CD4-positive, alpha-beta T cell treated with Interleukin-10 for 1 hour (primary cell): ENCODE data around the gene TXK.
A peak's percentile ranks its signal among the peaks of the same experiment; 100 is the strongest.
"Not testable (repeated sequence)": the region's sequence is repeated elsewhere in the genome, so short reads cannot be mapped to it uniquely, and the experiment has no call there.

Source experiments
- DNase-seq: peaks from one replicate; pipeline ENCODE4 v3.0.0-alpha.2; 2020

The TXK gene

DNA sequence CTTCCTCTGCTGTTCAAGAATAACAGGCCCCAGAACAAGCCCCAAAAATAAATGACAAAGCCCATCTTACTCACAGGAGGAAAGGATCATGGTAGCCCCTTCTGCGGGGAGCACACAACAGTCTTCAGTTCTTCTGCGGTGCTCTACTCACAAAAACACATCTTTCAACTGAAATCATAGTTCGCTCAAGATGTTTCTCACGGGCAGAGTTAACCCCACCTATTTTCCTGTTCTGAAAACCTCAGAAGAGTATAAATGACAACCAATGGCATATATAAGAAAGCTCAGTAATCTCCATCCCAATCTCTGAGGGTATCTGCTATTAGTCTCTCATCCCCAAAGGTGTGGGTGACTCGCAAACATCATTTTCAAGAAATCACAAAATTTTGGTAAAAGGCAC lies at the start of gene TXK:
TSS of gene TXK (minus strand) at position 170 of the 400 bp plus-strand sequence. CDS start at position 90, 80 bp downstream.
- peak; percentile 54 for DNase-seq

DNA sequence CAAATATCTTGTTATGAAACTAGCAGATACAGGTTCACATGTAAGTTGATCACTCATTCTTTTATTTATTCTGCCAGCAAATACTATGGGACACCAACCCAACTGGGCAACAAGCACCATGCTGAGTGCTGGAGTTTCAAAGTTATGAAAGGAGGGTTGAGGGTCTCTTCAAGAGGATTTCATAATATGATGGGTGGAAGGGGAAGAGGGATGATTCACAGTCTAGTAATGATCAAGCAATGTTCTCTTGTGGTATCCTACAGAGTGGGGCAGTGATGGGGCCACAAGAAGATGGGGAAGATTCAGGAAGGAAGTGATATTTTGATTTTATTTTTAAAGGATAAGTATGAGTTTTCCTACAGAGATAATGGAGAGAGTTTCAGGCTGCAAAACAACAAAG lies 46.2 kb upstream of the TXK start:
- DNase-seq: no peak

GRCh38 chr4:48178931-48179330 lies 44.9 kb upstream of the TXK start:
- DNase-seq: no peak

- DNase-seq: no peak
Measured at GRCh38 chr4:48175806-48176205, 41.8 kb upstream of the TXK start.

- no peak for DNase-seq
Measured at GRCh38 chr4:48175328-48175727, 41.3 kb upstream of the TXK start.

GRCh38 chr4:48173056-48173991 lies 39.3 kb upstream of the TXK start:
- no peak for DNase-seq

DNA sequence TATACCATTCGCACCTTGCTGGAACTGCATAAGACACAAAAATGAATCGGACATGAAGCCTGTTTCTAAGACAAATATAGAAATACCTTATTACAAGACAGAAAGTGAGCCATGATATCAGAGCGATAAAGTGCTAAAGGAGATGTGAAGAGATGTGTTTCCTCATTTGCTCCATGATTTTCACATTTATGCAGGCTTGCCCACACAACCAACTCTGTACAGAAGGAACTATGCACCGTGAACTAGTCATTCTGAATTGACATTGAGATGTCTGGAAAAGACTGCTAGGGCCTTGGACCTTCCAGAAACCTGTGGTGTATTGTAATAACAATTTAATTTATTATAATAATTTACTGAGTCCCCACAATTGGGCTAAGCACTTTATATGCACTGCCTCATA lies 38.6 kb upstream of the TXK start:
- DNase-seq: no peak

DNA sequence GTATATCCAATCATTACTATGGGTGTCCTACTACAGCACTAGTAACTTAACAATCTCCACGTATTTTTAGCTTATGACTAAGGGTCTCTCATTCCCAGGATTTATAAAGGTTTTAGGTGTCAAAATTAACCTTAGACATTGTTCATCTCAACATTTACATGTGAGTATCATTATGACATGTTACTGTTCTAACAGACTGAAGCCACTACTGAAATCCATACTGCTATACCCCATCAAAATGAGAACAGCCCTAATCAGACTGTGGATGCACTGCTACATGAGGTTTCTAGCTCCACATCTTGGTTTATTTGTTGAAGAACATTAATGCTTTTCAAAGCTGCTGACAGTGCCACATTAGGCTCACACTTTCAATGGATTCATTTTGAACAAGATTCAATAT lies 35.6 kb upstream of the TXK start:
- DNase-seq: no peak

DNA sequence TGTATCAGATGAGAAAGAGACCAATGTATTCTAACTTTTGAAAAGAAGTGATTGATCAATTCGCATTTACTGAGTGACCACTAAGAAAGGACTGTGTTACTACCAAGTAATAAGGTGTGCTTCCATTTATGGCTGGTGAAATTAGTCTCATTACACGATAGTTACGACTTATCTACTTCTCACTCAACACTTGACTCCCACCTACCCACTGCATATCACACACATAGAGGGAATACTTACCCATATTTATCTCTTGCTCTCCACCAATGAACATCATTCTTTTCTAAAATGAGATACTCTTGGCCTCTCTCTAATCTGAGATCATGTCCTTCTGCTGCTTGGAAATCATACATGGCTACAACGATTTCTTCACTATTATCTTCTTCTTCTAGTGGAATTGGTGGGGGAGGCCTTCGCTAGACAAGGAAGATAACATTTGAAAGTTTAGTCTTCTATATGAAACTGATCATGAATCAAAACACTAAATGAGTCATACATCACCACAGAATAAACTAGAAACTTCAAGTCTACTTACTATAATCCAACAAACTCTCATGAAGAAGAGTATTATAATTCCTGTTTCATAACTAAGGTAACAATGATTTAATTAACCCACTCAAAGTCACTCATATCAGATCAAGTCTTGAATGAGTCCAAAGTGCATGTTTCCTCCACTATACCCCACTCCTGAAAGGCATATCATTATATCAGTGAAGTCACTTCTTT lies 33.7 kb upstream of the TXK start:
- no peak for DNase-seq

GRCh38 chr4:48164561-48164960 lies 30.5 kb upstream of the TXK start:
- not testable (repeated sequence) for DNase-seq

- no peak for DNase-seq
Measured at GRCh38 chr4:48163746-48164145, 29.7 kb upstream of the TXK start.

GRCh38 chr4:48162162-48162561 lies 28.1 kb upstream of the TXK start:
- DNase-seq: no peak

- DNase-seq: no peak
Measured at GRCh38 chr4:48157271-48157670, 23.2 kb upstream of the TXK start.

- DNase-seq: no peak
Measured at GRCh38 chr4:48156423-48156822, 22.4 kb upstream of the TXK start.

DNA sequence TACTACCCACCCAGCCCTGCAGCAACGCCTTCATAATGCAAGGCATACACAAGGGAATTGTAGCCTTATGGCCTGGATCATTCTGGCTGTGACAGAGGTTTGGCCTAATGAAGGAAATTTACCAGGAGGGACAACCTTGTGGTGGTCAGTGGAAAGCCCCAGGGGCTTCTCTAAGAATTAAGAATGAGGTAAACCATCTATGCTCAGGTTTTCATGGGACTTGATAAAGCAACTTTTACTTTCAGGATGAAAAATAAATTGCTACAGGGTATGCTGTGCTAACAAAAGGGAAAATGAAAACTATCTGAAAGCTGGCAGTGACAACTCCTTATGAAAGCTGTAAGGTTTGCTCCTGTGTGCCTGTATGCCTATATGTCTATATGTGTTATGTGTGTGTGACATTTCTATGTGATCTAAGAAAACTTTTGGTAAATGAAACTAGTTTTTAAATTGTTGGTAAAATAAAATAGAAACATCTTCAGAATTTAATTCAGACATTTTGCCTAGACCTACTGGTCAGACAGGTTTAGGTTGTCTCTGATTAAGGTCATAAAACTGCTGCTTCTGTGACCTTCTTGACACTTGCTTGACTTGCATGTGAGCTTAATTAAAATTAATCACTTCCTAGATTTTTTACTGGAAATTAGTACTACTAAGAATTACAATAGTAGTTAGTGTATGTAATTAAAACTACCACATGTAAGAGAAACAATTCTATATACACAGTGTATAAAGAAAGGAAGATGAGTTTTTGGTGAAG lies 19.9 kb upstream of the TXK start:
- no peak for DNase-seq

DNA sequence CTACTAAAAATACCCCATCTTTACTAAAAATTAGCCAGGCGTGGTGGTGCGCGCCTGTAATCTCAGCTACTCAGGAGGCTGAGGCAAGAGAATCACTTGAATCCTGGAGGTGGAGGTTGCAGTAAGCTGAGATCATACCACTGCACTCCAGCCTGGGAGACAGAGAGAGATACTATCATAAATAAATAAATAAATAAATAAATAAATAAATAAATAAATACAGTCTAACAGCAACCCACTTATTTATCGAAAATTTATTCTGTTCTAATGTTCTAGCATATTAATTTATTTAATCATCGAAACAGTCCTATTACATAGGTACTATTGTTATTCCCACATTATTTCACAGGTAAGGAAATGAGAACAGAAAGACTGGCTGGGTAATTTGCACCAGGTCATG lies 18.2 kb upstream of the TXK start:
- no peak for DNase-seq

GRCh38 chr4:48149827-48150370 lies 15.8 kb upstream of the TXK start:
- DNase-seq: no peak

DNA sequence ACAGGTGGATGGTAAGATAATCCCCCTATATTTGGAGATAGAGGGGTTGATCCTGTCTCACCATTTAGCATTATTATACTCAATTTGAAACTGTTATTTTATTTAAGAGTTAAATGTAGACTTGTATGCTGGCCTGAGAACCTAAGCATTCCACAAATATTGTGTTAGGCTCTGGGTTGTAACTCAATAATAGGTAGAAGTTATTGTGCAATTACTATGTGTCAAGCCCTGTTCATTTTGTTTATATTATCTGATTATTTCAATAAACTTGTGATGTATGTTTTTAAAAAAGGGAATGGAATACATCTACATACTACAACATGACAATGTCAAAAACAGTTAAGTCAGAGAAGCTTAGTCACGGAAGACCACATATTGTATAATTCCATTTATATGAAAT lies 13.6 kb upstream of the TXK start:
- DNase-seq: no peak

DNA sequence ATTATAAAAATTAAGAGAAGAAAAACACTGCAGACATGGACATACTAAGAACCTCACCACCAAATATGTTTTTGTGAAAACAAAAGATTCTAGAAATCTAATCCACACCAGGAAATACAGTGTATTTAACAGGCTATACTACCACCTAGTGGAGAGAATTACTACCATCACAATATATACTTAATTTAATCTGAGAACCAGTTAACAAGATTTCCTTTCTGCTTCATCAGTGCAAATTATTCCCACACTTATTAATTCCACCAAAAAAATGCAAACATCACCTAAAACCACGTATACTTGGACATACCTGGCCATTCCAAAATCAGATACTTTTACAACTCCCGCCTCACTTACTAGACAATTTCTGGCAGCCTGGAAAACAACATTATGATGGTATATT lies 7.0 kb upstream of the TXK start:
- DNase-seq: peak; percentile 67

GRCh38 chr4:48139691-48140090 lies 5.6 kb upstream of the TXK start:
- peak; percentile 29 for DNase-seq

DNA sequence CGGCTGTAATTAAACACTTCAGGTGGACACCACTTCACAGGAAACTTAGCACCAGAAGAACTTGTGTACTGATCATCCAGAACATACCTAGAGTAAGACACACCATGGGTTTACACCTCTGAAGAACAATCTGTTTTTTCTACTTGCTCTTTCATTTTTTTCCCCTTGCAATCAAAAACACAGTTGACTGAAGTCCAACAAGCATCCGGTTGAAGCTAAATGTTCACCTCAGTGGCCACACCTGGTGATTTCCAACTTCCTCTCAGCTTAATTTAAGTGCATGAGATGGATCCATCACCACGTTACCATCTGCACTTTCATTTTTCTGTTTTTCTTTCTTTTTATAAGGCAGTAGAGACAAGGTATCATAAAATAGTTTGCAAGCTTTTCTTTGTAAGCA lies 4.9 kb upstream of the TXK start:
- peak; percentile 73 for DNase-seq

- peak; percentile 29 for DNase-seq
Measured at GRCh38 chr4:48138511-48138910, 4.5 kb upstream of the TXK start.

DNA sequence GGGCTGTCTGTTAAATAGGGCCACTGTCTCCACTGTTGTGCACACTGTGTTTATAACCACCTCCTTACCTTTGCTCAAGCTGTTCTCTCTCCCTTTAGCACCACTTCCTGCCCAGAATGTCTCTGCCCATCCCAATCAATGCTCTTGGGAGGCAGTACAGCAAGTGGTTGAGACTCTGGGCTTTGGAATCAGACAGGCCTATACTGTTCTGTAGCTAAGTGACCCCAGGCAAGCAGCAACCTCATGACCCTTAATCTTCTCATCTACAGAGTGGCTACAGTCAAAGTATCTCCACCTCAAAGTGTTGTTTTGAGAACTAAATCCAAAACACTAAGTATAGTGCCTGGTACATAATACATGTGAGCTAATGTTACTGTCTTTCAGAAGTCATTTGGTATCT lies 3.8 kb upstream of the TXK start:
- peak; percentile 24 for DNase-seq
